HCT116 (cell line): ENCODE data around the gene RECK. TPM values are rescaled to one million over a fixed set of nuclear protein-coding genes. Genes with fewer than 3 reads are reported as not detected.

ENCODE experiments used
- ATAC-seq: fragments of 200-7000 bp; cut with Tn5 transposase; 2 replicates; pipeline ENCODE4 v1.9.1; 2020; ENCODE audit warnings: mild to moderate bottlenecking, moderate library complexity
- BruUV-seq: library from RNA; stranded (reverse); fragments of 400-500 nt; replicated peaks from 2 replicates; lab custom pipeline; 2021; lab: Mats Ljungman, UMichigan
- CTCF ChIA-PET: fragments of 300-600 bp; sonication (Branson Sonifier 250); formaldehyde crosslinking; loops from one replicate; lab custom pipeline; 2021; ENCODE audit warnings: antibody characterized with exemption; lab: Charles Lee
- POLR2A ChIA-PET: fragments of 300-600, 350-600 bp; sonication (Branson Sonifier 250); formaldehyde crosslinking; loops from one replicate; lab custom pipeline; 2021; ENCODE audit warnings: antibody characterized with exemption; lab: Charles Lee
- RAD21 ChIA-PET, 2 experiments: fragments of 300-600 bp; sonication (Branson Sonifier 250); formaldehyde crosslinking; loops; one replicate each; lab custom pipeline; 2023; ENCODE audit warnings: low total read pairs in 2 of 2; ENCODE audit not compliant: uncharacterized antibody in 2 of 2, unreplicated experiment in 2 of 2, low non-redundant PET in 1 of 2; lab: Charles Lee
- DNase-seq: peaks from one replicate; pipeline ENCODE4 v3.0.0-alpha.2; 2010; ENCODE audit warnings: low read depth, low spot score
- H2AFZ ChIP-seq: fragments of 200-600 bp; shearing (Covaris generic), sonication (generic); 2 replicates; pipeline ENCODE4 v1.6.1; 2017; ENCODE audit warnings: low read depth, mixed run types, mixed read lengths, antibody characterized with exemption, low read length; ENCODE audit not compliant: poor library complexity, severe bottlenecking
- H3K27ac ChIP-seq: 2 replicates; pipeline ENCODE4 v1.5.1; 2012; ENCODE audit warnings: low read depth, low read length
- H3K27me3 ChIP-seq: fragments of 200-600 bp; sonication (generic); 2 replicates; pipeline ENCODE4 v1.6.1; 2016; ENCODE audit warnings: mixed run types, low read length, mixed read lengths; ENCODE audit not compliant: insufficient read depth
- H3K36me3 ChIP-seq, 2 experiments: fragments of 200-500 bp in 1 of 2; fragments of 200-600 bp in 1 of 2; sonication (Bioruptor generic) in 1 of 2; sonication (generic) in 1 of 2; 2 replicates each; pipeline versions ENCODE4 v1.5.1 to v1.6.1; 2014 to 2016; ENCODE audit warnings: low read length in 2 of 2, inconsistent platforms in 1 of 2, mixed read lengths in 1 of 2, mixed run types in 1 of 2; ENCODE audit not compliant: insufficient read depth in 2 of 2, control insufficient read depth in 1 of 2
- H3K4me1 ChIP-seq, 2 experiments: fragments of 200-600 bp in 1 of 2; sonication (generic) in 1 of 2; 2 replicates each; pipeline versions ENCODE4 v1.5.1 to v1.6.1; 2012 to 2017; ENCODE audit warnings: low read length in 2 of 2, inconsistent platforms in 1 of 2, mild to moderate bottlenecking in 1 of 2, mixed read lengths in 1 of 2, mixed run types in 1 of 2, moderate library complexity in 1 of 2; ENCODE audit not compliant: insufficient read depth in 2 of 2, control insufficient read depth in 1 of 2
- H3K4me2 ChIP-seq: fragments of 200-600 bp; sonication (generic); 2 replicates; pipeline ENCODE4 v1.6.1; 2017; ENCODE audit warnings: mixed run types, low read length, mixed read lengths
- H3K4me3 ChIP-seq, 2 experiments: fragments of 200-600 bp in 1 of 2; sonication (generic) in 1 of 2; replicated peaks in 1 of 2; 2 replicates each; pipeline ENCODE4 v1.5.1; 2011 to 2016; ENCODE audit warnings: low read length in 2 of 2, control low read depth in 1 of 2, low read depth in 1 of 2, mild to moderate bottlenecking in 1 of 2, mixed read lengths in 1 of 2, mixed run types in 1 of 2
- H3K79me2 ChIP-seq: fragments of 200-600 bp; sonication (generic); 2 replicates; pipeline ENCODE4 v1.6.1; 2017; ENCODE audit warnings: mild to moderate bottlenecking, mixed run types, low read length, moderate library complexity, mixed read lengths; ENCODE audit not compliant: insufficient read depth
- H3K9ac ChIP-seq: fragments of 200-600 bp; sonication (generic); 2 replicates; pipeline ENCODE4 v1.6.1; 2016; ENCODE audit warnings: low read length, mixed read lengths
- H3K9me2 ChIP-seq: fragments of 200-600 bp; sonication (generic), shearing (Covaris generic); 2 replicates; pipeline ENCODE4 v1.6.1; 2017; ENCODE audit warnings: mixed run types, mild to moderate bottlenecking, moderate library complexity; ENCODE audit not compliant: insufficient read depth
- H3K9me3 ChIP-seq, 2 experiments: fragments of 200-500 bp in 1 of 2; fragments of 200-600 bp in 1 of 2; sonication (Bioruptor generic) in 1 of 2; sonication (generic) in 1 of 2; 2 replicates each; pipeline ENCODE4 v1.6.1; 2014 to 2017; ENCODE audit warnings: low read length in 2 of 2, mixed read lengths in 2 of 2, inconsistent platforms in 1 of 2, low read depth in 1 of 2, mild to moderate bottlenecking in 1 of 2, mixed run types in 1 of 2, moderate library complexity in 1 of 2; ENCODE audit not compliant: control insufficient read depth in 1 of 2, insufficient read depth in 1 of 2
- H4K20me1 ChIP-seq: fragments of 200-600 bp; sonication (generic), shearing (Covaris generic); 2 replicates; pipeline ENCODE4 v1.6.1; 2017; ENCODE audit warnings: mixed run types, mild to moderate bottlenecking, moderate library complexity; ENCODE audit not compliant: insufficient read depth
- CBX3 ChIP-seq: IDR thresholded peaks from 2 replicates; pipeline ENCODE4 v1.6.1; 2012; ENCODE audit warnings: low read depth
- CEBPB ChIP-seq: IDR thresholded peaks from 2 replicates; pipeline ENCODE4 v1.6.1; 2012; ENCODE audit warnings: low read depth
- EGR1 ChIP-seq: IDR thresholded peaks from 2 replicates; pipeline ENCODE4 v1.6.1; 2012; ENCODE audit warnings: low read depth
- ELF1 ChIP-seq: IDR thresholded peaks from 2 replicates; pipeline ENCODE4 v1.6.1; 2012; ENCODE audit warnings: low read depth, borderline replicate concordance
- EZH2 ChIP-seq: fragments of 200-600 bp; sonication (generic); IDR thresholded peaks from 2 replicates; pipeline ENCODE4 v1.6.1; 2017; ENCODE audit warnings: antibody characterized with exemption, mixed run types
- EZH2phosphoT487 ChIP-seq: fragments of 200-600 bp; IDR thresholded peaks from 2 replicates; pipeline ENCODE4 v1.6.1; 2018; ENCODE audit warnings: antibody characterized with exemption, borderline replicate concordance
- FOSL1 ChIP-seq: IDR thresholded peaks from 2 replicates; pipeline ENCODE4 v1.6.1; 2012; ENCODE audit warnings: low read depth
- POLR2A ChIP-seq: IDR thresholded peaks from 2 replicates; pipeline ENCODE4 v1.7.0; 2011; ENCODE audit warnings: borderline replicate concordance; ENCODE audit not compliant: insufficient read depth, insufficient read length; ENCODE audit errors: extremely low read depth
- POLR2AphosphoS5 ChIP-seq: IDR thresholded peaks from 2 replicates; pipeline ENCODE4 v1.6.1; 2011; ENCODE audit warnings: mild to moderate bottlenecking, low read depth, low read length, moderate library complexity
- RAD21 ChIP-seq: IDR thresholded peaks from 2 replicates; pipeline ENCODE4 v1.6.1; 2012; ENCODE audit warnings: low read depth, mild to moderate bottlenecking
- SP1 ChIP-seq: IDR thresholded peaks from 2 replicates; pipeline ENCODE4 v1.6.1; 2012; ENCODE audit warnings: low read depth
- SRF ChIP-seq: IDR thresholded peaks from 2 replicates; pipeline ENCODE4 v1.6.1; 2012; ENCODE audit warnings: low read depth
- TCF7L2 ChIP-seq: IDR thresholded peaks from 2 replicates; pipeline ENCODE4 v1.7.0; 2011; ENCODE audit warnings: borderline replicate concordance, inconsistent platforms; ENCODE audit not compliant: insufficient read depth, insufficient read length; ENCODE audit errors: extremely low read depth
- ZFX ChIP-seq: fragments of 450-650 bp; IDR thresholded peaks from 2 replicates; pipeline ENCODE4 v1.6.1; 2017
- ZNF274 ChIP-seq: fragments of 200-500 bp; sonication (Bioruptor generic); IDR thresholded peaks from 2 replicates; pipeline ENCODE4 v1.6.1; 2014; ENCODE audit warnings: mild to moderate bottlenecking, low read depth, low read length, inconsistent platforms
- intact Hi-C: fragments of 100-400 bp; cut with micrococcal nuclease; formaldehyde crosslinking; loops from 2 replicates; pipeline ENCODE4 v1.10.0; 2022
- total RNA-seq: library from RNA; stranded (reverse); gene quantifications from one replicate; pipeline ENCODE4 v1.2.1, GENCODE V29; 2021; ENCODE audit not compliant: unreplicated experiment
- TF ChIP-seq, protein P1 (sequence below): IDR thresholded peaks from 2 replicates; pipeline ENCODE4 v1.6.1; 2012
- TF ChIP-seq, protein P2 (sequence below), 3 experiments: fragments of 200-600 bp in 1 of 3; sonication (generic) in 1 of 3; IDR thresholded peaks in 2 of 3; conservative IDR thresholded peaks in 1 of 3; 2 replicates each; pipeline ENCODE4 v1.5.1; 2012 to 2017; ENCODE audit warnings: low read depth in 2 of 3, low read length in 2 of 3, antibody characterized with exemption in 1 of 3, borderline replicate concordance in 1 of 3, control low read depth in 1 of 3, mild to moderate bottlenecking in 1 of 3, mixed read lengths in 1 of 3, mixed run types in 1 of 3, moderate library complexity in 1 of 3; ENCODE audit not compliant: insufficient read depth in 1 of 3

Gene RECK
- total RNA-seq, 1 experiment from 2014 or later: 3.8 TPM

DNA sequence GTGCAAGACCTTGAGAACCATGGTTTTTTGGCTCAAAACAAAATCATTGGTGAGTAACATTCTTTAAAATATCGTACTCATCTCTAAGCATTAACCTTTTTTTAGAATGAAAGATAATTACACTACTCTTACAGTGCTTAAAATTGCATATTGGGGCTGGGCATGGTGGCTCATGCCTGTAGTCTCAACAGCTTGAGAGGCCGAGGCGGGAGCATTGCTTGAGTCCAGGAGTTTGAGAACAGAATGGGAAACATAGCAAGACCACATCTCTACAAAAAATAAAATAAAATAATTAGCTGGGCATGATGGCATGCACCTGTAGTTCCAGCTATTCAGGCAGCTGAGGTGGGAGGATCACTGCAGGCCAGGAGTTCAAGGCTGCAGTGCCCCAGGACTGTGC lies 2.9 kb upstream of the RECK start:
- CTCF ChIA-PET: no interaction called here
- no peak for ATAC-seq
- RAD21 ChIA-PET: no interaction called here
- Histone ChIP-seq H3K36me3 (no peaks in the 10 kb centered on the region), H3K27me3 (no peaks in the 10 kb centered on the region), H3K9me2 (no peaks in the 10 kb centered on the region; the same call in 1 of the 2 replicates), H3K79me2 (no peaks in the 10 kb centered on the region), H3K4me2 (no peak overlapping the region), H4K20me1 (no peaks in the 10 kb centered on the region), H3K4me3 (no peak overlapping the region)
- POLR2A ChIA-PET: no interaction called here
- DNase-seq: no peak
- no peak for TF ChIP-seq EZH2
- TF ChIP-seq SRF: no peak
- TF ChIP-seq CBX3: no peak
- TF ChIP-seq, all 23 proteins: peak for 0
- H3K4me1 ChIP-seq: peaks cover 0 to 17% of the 10 kb centered on the region in 2 experiments; a peak in 2 of 4 replicates
- no peak overlapping the region for H3K27ac ChIP-seq
- no peaks in the 10 kb centered on the region for H3K9me3 ChIP-seq
- intact Hi-C loops: no loop called here
- no peak overlapping the region for H3K9ac ChIP-seq
- no TSS peak for BruUV-seq
- no peak overlapping the region for H2AFZ ChIP-seq

DNA sequence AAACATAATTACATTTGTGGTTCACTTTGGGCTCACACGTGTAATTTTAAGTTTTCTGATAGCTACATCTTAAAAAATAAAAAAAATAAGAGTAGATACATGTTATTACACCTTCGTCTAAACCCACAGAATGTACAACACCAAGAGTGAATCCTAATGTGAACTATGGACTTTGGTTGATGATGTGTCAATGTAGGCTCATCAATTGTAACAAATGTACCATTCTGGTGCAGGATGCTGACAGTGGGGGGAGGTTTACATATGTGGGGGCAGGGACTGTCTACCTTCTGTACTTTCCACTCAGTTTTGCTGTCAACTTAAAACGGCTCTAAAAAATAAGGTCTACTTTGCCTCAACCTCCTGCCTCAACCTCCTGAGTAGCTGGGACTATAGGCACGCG lies 2.5 kb upstream of the RECK start:
- Histone ChIP-seq H3K27me3 (no peaks in the 10 kb centered on the region), H3K9me2 (no peaks in the 10 kb centered on the region; the same call in 1 of the 2 replicates), H2AFZ (no peak overlapping the region), H3K4me2 (no peak overlapping the region)
- DNase-seq: no peak
- POLR2A ChIA-PET: interaction anchor here (0.6 kb wide), 1 partner anchor 68 kb away, joined by 3 read pairs; no protein-coding TSS in a partner anchor
- TF ChIP-seq RAD21 (no peak), POLR2AphosphoS5 (no peak), ZNF274 (no peak), CEBPB (no peak), FOSL1 (no peak), ZFX (no peak), EGR1 (no peak), SP1 (no peak), ELF1 (no peak), CBX3 (no peak), POLR2A (no peak), EZH2phosphoT487 (no peak), TCF7L2 (no peak), EZH2 (no peak)
- TF ChIP-seq, protein P1, sequence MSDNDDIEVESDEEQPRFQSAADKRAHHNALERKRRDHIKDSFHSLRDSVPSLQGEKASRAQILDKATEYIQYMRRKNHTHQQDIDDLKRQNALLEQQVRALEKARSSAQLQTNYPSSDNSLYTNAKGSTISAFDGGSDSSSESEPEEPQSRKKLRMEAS: no peak
- TF ChIP-seq, protein P2, sequence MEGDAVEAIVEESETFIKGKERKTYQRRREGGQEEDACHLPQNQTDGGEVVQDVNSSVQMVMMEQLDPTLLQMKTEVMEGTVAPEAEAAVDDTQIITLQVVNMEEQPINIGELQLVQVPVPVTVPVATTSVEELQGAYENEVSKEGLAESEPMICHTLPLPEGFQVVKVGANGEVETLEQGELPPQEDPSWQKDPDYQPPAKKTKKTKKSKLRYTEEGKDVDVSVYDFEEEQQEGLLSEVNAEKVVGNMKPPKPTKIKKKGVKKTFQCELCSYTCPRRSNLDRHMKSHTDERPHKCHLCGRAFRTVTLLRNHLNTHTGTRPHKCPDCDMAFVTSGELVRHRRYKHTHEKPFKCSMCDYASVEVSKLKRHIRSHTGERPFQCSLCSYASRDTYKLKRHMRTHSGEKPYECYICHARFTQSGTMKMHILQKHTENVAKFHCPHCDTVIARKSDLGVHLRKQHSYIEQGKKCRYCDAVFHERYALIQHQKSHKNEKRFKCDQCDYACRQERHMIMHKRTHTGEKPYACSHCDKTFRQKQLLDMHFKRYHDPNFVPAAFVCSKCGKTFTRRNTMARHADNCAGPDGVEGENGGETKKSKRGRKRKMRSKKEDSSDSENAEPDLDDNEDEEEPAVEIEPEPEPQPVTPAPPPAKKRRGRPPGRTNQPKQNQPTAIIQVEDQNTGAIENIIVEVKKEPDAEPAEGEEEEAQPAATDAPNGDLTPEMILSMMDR (IDR thresholded peaks at IDR 0.05 in 2 of 3, conservative IDR thresholded peaks at IDR 0.05 in 1 of 3; ENCODE audit: borderline replicate concordance in 1 of 3, insufficient read depth in 1 of 3, low read depth in 2 of 3, low read length in 2 of 3): no peak
- TF ChIP-seq, all 23 proteins: peak for 0
- Histone ChIP-seq H3K27ac (no peak overlapping the region), H3K4me1 (peaks cover 0 to 17% of the 10 kb centered on the region in 2 experiments; a peak in 2 of 4 replicates), H3K9me3 (no peaks in the 10 kb centered on the region), H3K4me3 (no peak overlapping the region), H3K36me3 (no peaks in the 10 kb centered on the region), H3K79me2 (no peaks in the 10 kb centered on the region), H3K9ac (no peak overlapping the region), H4K20me1 (no peaks in the 10 kb centered on the region)
- ATAC-seq: no peak
- intact Hi-C loops: no loop called here
- ChIA-PET RAD21 (no interaction called here), CTCF (no interaction called here)
- no TSS peak for BruUV-seq
